Measurements from ENCODE around the gene TMEM273. TPM values are rescaled to one million over a fixed set of nuclear protein-coding genes. Genes with fewer than 3 reads are reported as not detected.

TMEM273 gene
- total RNA-seq, 4 donors from 2014 or later: 18.6 to 37.9 (median 28.8) TPM

- H3K27me3 ChIP-seq: no peaks in the 10 kb centered on the region
- TF ChIP-seq CTCF (IDR thresholded peaks at IDR 0.05): no peak
- no peak for TF ChIP-seq POLR2A (IDR thresholded peaks at IDR 0.05)
- no peak for TF ChIP-seq EP300 (IDR thresholded peaks at IDR 0.05)
- no peaks in the 10 kb centered on the region for H3K9me3 ChIP-seq
- DNase-seq (ENCODE audit: low spot score in 2 of 2): no peak
- H3K36me3 ChIP-seq: no peaks in the 10 kb centered on the region
- no peak overlapping the region for H3K4me3 ChIP-seq
- peaks cover 0 to 26% (median 8%) of the 10 kb centered on the region in 4 donors for H3K4me1 ChIP-seq
- peak overlapping the region in 2 of 4 donors; percentile 19 to 78 for H3K27ac ChIP-seq
- WGBS, 2 donors: 83 to 91% methylated on average over 4 of the region's 4 CpGs
These were observed 48.4 kb downstream of the TMEM273 start for GRCh38 chr10:49139846-49140195.

- Histone ChIP-seq H3K27me3 (no peaks in the 10 kb centered on the region), H3K4me3 (no peak overlapping the region), H3K9me3 (no peaks in the 10 kb centered on the region), H3K4me1 (peaks cover 0 to 26% (median 8%) of the 10 kb centered on the region in 4 donors), H3K27ac (peak overlapping the region in 2 of 4 donors; percentile 19 to 78), H3K36me3 (no peaks in the 10 kb centered on the region)
- no peak for TF ChIP-seq CTCF (IDR thresholded peaks at IDR 0.05)
- TF ChIP-seq POLR2A (IDR thresholded peaks at IDR 0.05): no peak
- TF ChIP-seq EP300 (IDR thresholded peaks at IDR 0.05): no peak
- no peak for DNase-seq (ENCODE audit: low spot score in 2 of 2)
- WGBS, 2 donors: 42 to 53% methylated on average over 7 to 8 of the region's 8 CpGs
These were observed 49.0 kb downstream of the TMEM273 start for GRCh38 chr10:49139028-49139845.

GRCh38 chr10:49138361-49138891, 49.8 kb downstream of the TMEM273 start:
- no peaks in the 10 kb centered on the region for H3K9me3 ChIP-seq
- no peak overlapping the region for H3K4me3 ChIP-seq
- no peaks in the 10 kb centered on the region for H3K36me3 ChIP-seq
- H3K27me3 ChIP-seq: no peaks in the 10 kb centered on the region
- no peak overlapping the region for H3K27ac ChIP-seq
- peaks cover 0 to 26% (median 8%) of the 10 kb centered on the region in 4 donors for H3K4me1 ChIP-seq
- no peak for DNase-seq (ENCODE audit: low spot score in 2 of 2)
- TF ChIP-seq EP300 (IDR thresholded peaks at IDR 0.05): no peak
- TF ChIP-seq CTCF (IDR thresholded peaks at IDR 0.05): no peak
- TF ChIP-seq POLR2A (IDR thresholded peaks at IDR 0.05): no peak
- WGBS, 2 donors: 78 to 81% methylated on average over 7 of the region's 7 CpGs

GRCh38 chr10:49136525-49136924, 51.7 kb downstream of the TMEM273 start:
- H3K4me3 ChIP-seq: no peak overlapping the region
- 35 to 40% methylated on average over 1 of the region's 1 CpG for WGBS, 2 donors
- TF ChIP-seq POLR2A (IDR thresholded peaks at IDR 0.05) (no peak), EP300 (IDR thresholded peaks at IDR 0.05) (no peak), CTCF (IDR thresholded peaks at IDR 0.05) (no peak)
- H3K27me3 ChIP-seq: no peaks in the 10 kb centered on the region
- peak overlapping the region in 1 of 4 donors; percentile 11 for H3K27ac ChIP-seq
- H3K9me3 ChIP-seq: no peaks in the 10 kb centered on the region
- DNase-seq (ENCODE audit: low spot score in 2 of 2): no peak
- peaks cover 0 to 26% (median 8%) of the 10 kb centered on the region in 4 donors for H3K4me1 ChIP-seq
- H3K36me3 ChIP-seq: no peaks in the 10 kb centered on the region

Measured in tibial nerve (tissue), 4 donors.